A549 (cell line): ENCODE results near the gene OPCML.

Experiments
- ATOH8 ChIP-seq: fragments of 250-450 bp; sonication (Bioruptor Pico); IDR thresholded peaks from 2 replicates; pipeline ENCODE4 v1.5.0; 2020; ENCODE audit warnings: low read depth, mild to moderate bottlenecking, moderate library complexity
- CEBPB ChIP-seq, 2 experiments: fragments of >200 bp in 1 of 2; sonication (Bioruptor Twin) in 1 of 2; formaldehyde crosslinking in 1 of 2; IDR thresholded peaks; 2 replicates each; pipeline ENCODE4 v1.6.1; 2012 to 2016
- CTCF ChIP-seq: fragments of >200 bp; sonication (Bioruptor Twin); formaldehyde crosslinking; IDR thresholded peaks from 3 replicates; pipeline ENCODE4 v1.5.1; 2016
- ESRRA ChIP-seq: fragments of 150-350 bp; IDR thresholded peaks from 2 replicates; pipeline ENCODE4 v1.6.1; 2014; ENCODE audit warnings: mild to moderate bottlenecking, low read length, borderline replicate concordance
- JUN ChIP-seq, 2 experiments: fragments of >200 bp; sonication (Bioruptor Twin); formaldehyde crosslinking; IDR thresholded peaks; 2 replicates in 1 of 2; 3 replicates in 1 of 2; pipeline ENCODE4 v1.6.1; 2016 to 2017
- KDM5A ChIP-seq: fragments of 200-600 bp; sonication (generic); IDR thresholded peaks from 2 replicates; pipeline ENCODE4 v1.6.1; 2016; ENCODE audit warnings: antibody characterized with exemption, mild to moderate bottlenecking
- MAX ChIP-seq: IDR thresholded peaks from 2 replicates; pipeline ENCODE4 v1.6.1; 2012
- MYC ChIP-seq: IDR thresholded peaks from 2 replicates; pipeline ENCODE4 v1.6.1; 2012; ENCODE audit warnings: mild to moderate bottlenecking, inconsistent platforms, low read length, improper control_type of control experiment, borderline replicate concordance
- PBX3 ChIP-seq: IDR thresholded peaks from 2 replicates; pipeline ENCODE4 v1.6.1; 2012
- PHF8 ChIP-seq: fragments of 200-600 bp; sonication (generic); IDR thresholded peaks from 2 replicates; pipeline ENCODE4 v1.6.1; 2016; ENCODE audit warnings: low read depth, mild to moderate bottlenecking, antibody characterized with exemption, moderate library complexity, borderline replicate concordance
- RCOR1 ChIP-seq: fragments of 150-350 bp; IDR thresholded peaks from 2 replicates; pipeline ENCODE4 v1.6.1; 2014; ENCODE audit warnings: antibody characterized with exemption, low read length, low read depth
- USF2 ChIP-seq: fragments of 450-650 bp; IDR thresholded peaks from 2 replicates; pipeline ENCODE4 v1.6.1; 2014; ENCODE audit warnings: antibody characterized with exemption

GRCh38 chr11:133041181-133041580, 491.1 kb downstream of the OPCML start:
- no peak for TF ChIP-seq PHF8
- no peak for TF ChIP-seq CTCF
- TF ChIP-seq RCOR1: no peak
- no peak for TF ChIP-seq MAX
- no peak for TF ChIP-seq MYC
- TF ChIP-seq PBX3: no peak
- TF ChIP-seq ESRRA: no peak
- TF ChIP-seq ATOH8 (CRISPR knock-in tag): no peak
- TF ChIP-seq CEBPB (IDR thresholded peaks at IDR 0.05): no peak
- TF ChIP-seq JUN (IDR thresholded peaks at IDR 0.05): no peak
- TF ChIP-seq USF2: no peak
- TF ChIP-seq KDM5A: no peak
